Liver (tissue), 9 donors: ENCODE data around the gene NME4. TPM values are rescaled to one million over a fixed set of nuclear protein-coding genes. Genes with fewer than 3 reads are reported as not detected.

Source experiments
- DNase-seq: peaks from one replicate; pipeline ENCODE4 v3.0.0-alpha.2; 2017; ENCODE audit warnings: low spot score
- H3K27ac ChIP-seq, 2 donors: one replicate each; pipeline ENCODE4 v1.7.0; 2013; ENCODE audit warnings: inconsistent platforms in 2 of 2, low read length in 2 of 2, control low read depth in 1 of 2, low read depth in 1 of 2, mild to moderate bottlenecking in 1 of 2
- H3K27me3 ChIP-seq, 4 donors: one replicate each; pipeline versions ENCODE4 v1.6.1 to v1.7.0; 2013; ENCODE audit warnings: low read length in 3 of 4, inconsistent platforms in 1 of 4, mild to moderate bottlenecking in 1 of 4, moderate library complexity in 1 of 4; ENCODE audit not compliant: control insufficient read depth in 4 of 4, insufficient read depth in 4 of 4
- H3K36me3 ChIP-seq, 4 donors: one replicate each; pipeline versions ENCODE4 v1.6.1 to v1.7.0; 2013; ENCODE audit warnings: low read length in 3 of 4, mild to moderate bottlenecking in 3 of 4, low read depth in 1 of 4, moderate library complexity in 1 of 4; ENCODE audit not compliant: control insufficient read depth in 4 of 4, insufficient read depth in 3 of 4
- H3K4me1 ChIP-seq, 4 donors: one replicate each; pipeline versions ENCODE4 v1.6.1 to v1.7.0; 2013; ENCODE audit warnings: low read length in 3 of 4, mild to moderate bottlenecking in 3 of 4, moderate library complexity in 1 of 4; ENCODE audit not compliant: control insufficient read depth in 4 of 4, insufficient read depth in 4 of 4
- H3K4me3 ChIP-seq, 3 donors: one replicate each; pipeline versions ENCODE4 v1.6.1 to v1.7.0; 2013; ENCODE audit warnings: low read length in 3 of 3, control low read depth in 1 of 3, low read depth in 1 of 3, mild to moderate bottlenecking in 1 of 3
- H3K9ac ChIP-seq, 2 donors: one replicate each; pipeline ENCODE4 v1.7.0; 2013; ENCODE audit warnings: low read length in 2 of 2, mild to moderate bottlenecking in 2 of 2, moderate library complexity in 2 of 2, control low read depth in 1 of 2, low read depth in 1 of 2
- H3K9me3 ChIP-seq, 4 donors: one replicate each; pipeline versions ENCODE4 v1.6.1 to v1.7.0; 2013; ENCODE audit warnings: low read length in 3 of 4; ENCODE audit not compliant: control insufficient read depth in 4 of 4
- FOXA1 ChIP-seq: IDR thresholded peaks from 2 replicates; pipeline ENCODE4 v1.6.1; 2016; ENCODE audit warnings: antibody characterized with exemption
- FOXA2 ChIP-seq: IDR thresholded peaks from 2 replicates; pipeline ENCODE4 v1.6.1; 2016; ENCODE audit warnings: antibody characterized with exemption
- GABPA ChIP-seq, 2 donors: IDR thresholded peaks in 1 of 2; conservative IDR thresholded peaks in 1 of 2; 2 replicates each; pipeline ENCODE4 v1.6.1; 2016; ENCODE audit warnings: antibody characterized with exemption in 2 of 2, mild to moderate bottlenecking in 1 of 2, moderate library complexity in 1 of 2
- HNF4G ChIP-seq: IDR thresholded peaks from 2 replicates; pipeline ENCODE4 v1.6.1; 2016; ENCODE audit warnings: antibody characterized with exemption
- JUND ChIP-seq, 2 donors: IDR thresholded peaks; 2 replicates each; pipeline ENCODE4 v1.6.1; 2016; ENCODE audit warnings: antibody characterized with exemption in 2 of 2
- NR2F2 ChIP-seq: IDR thresholded peaks from 2 replicates; pipeline ENCODE4 v1.6.1; 2016; ENCODE audit warnings: antibody characterized with exemption
- RAD21 ChIP-seq, 2 donors: IDR thresholded peaks; 2 replicates each; pipeline ENCODE4 v1.6.1; 2016; ENCODE audit warnings: antibody characterized with exemption in 2 of 2, mild to moderate bottlenecking in 2 of 2
- SP1 ChIP-seq: IDR thresholded peaks from 2 replicates; pipeline ENCODE4 v1.6.1; 2018; ENCODE audit warnings: antibody characterized with exemption, mild to moderate bottlenecking
- YY1 ChIP-seq: IDR thresholded peaks from 2 replicates; pipeline ENCODE4 v1.6.1; 2016; ENCODE audit warnings: antibody characterized with exemption, mild to moderate bottlenecking
- WGBS: extraction: QIAGEN DNeasy Blood & Tissue Kit; methylation state at CpG from one replicate; pipeline ENCODE4 v1.1.7; 2013; 5-methylcytosine and 5-hydroxymethylcytosine counted together
- polyA plus RNA-seq, 2 donors: library from polyadenylated mRNA; stranded (reverse) in 1 of 2; unstranded in 1 of 2; fragments of 200-250 nt in 1 of 2; fragments of >200 nt in 1 of 2; fragmentation: Nextera tagmentation in 1 of 2; extraction: Ambion mirVana in 1 of 2; gene quantifications; one replicate each; pipeline versions ENCODE4 v1.2.1 to v1.2.3, GENCODE V29; 2013 to 2015
- total RNA-seq, 2 donors: library from RNA; depleted of rRNA; stranded (reverse); fragments of >200 nt; gene quantifications; one replicate each; pipeline ENCODE4 v1.2.3, GENCODE V29; 2014
- TF ChIP-seq, protein P1 (sequence below): IDR thresholded peaks from 2 replicates; pipeline ENCODE4 v1.6.1; 2016; ENCODE audit warnings: antibody characterized with exemption, mild to moderate bottlenecking
- TF ChIP-seq, protein P2 (sequence below): fragments of 150-350 bp; IDR thresholded peaks from 2 replicates; pipeline ENCODE4 v1.5.1; 2017; ENCODE audit warnings: improper control_type of control experiment, low read depth, low read length; ENCODE audit not compliant: missing input control
- TF ChIP-seq, protein P3 (sequence below): IDR thresholded peaks from 2 replicates; pipeline ENCODE4 v1.6.1; 2016; ENCODE audit warnings: antibody characterized with exemption
- TF ChIP-seq, protein P4 (sequence below): IDR thresholded peaks from 2 replicates; pipeline ENCODE4 v1.6.1; 2016; ENCODE audit warnings: antibody characterized with exemption
- donor health status: healthy.
- donor health status: healthy.
- donor health status: healthy.
- donor health status: healthy.
- donor health status: healthy.

NME4 gene
- total and polyA plus RNA-seq, 4 donors = 39.2 to 118 (median 83.9) TPM

DNA sequence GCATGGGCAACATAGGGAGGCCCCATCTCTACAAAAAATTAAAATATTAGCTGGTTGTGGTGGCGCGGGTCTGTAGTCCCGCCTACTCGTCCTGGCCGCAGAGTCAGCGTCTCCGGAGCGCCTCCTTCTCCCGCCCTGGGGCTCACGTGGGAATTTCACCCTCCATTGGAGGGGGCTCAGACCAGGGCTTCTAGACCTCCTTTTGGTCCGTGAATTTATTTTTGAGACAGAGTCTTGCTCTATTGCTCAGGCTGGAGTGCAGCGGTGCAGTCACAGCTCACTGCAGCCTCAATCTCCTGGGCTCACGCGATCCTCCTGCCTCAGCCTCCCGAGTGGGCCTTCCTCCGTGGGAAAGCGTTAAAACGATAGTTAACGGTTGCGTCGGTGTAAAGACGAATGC lies 394 bp upstream of the NME4 start:
- Histone ChIP-seq H3K27me3 (no peaks in the 10 kb centered on the region), H3K9ac (peak overlapping the region in 1 of 2 donors; percentile 6), H3K4me3 (peak overlapping the region in 2 of 3 donors; percentile 43 to 78), H3K9me3 (no peaks in the 10 kb centered on the region), H3K4me1 (peaks cover 3 to 29% (median 16%) of the 10 kb centered on the region in 4 donors), H3K27ac (peak overlapping the region; percentile 48 to 54), H3K36me3 (no peaks in the 10 kb centered on the region)
- TF ChIP-seq HNF4G (no peak), RAD21 (IDR thresholded peaks at IDR 0.05) (no peak), NR2F2 (no peak), JUND (IDR thresholded peaks at IDR 0.05) (no peak), SP1 (no peak), YY1 (no peak), FOXA2 (no peak), GABPA (IDR thresholded peaks at IDR 0.05 in 1 of 2, conservative IDR thresholded peaks at IDR 0.05 in 1 of 2) (no peak), FOXA1 (no peak)
- TF ChIP-seq, protein P1, sequence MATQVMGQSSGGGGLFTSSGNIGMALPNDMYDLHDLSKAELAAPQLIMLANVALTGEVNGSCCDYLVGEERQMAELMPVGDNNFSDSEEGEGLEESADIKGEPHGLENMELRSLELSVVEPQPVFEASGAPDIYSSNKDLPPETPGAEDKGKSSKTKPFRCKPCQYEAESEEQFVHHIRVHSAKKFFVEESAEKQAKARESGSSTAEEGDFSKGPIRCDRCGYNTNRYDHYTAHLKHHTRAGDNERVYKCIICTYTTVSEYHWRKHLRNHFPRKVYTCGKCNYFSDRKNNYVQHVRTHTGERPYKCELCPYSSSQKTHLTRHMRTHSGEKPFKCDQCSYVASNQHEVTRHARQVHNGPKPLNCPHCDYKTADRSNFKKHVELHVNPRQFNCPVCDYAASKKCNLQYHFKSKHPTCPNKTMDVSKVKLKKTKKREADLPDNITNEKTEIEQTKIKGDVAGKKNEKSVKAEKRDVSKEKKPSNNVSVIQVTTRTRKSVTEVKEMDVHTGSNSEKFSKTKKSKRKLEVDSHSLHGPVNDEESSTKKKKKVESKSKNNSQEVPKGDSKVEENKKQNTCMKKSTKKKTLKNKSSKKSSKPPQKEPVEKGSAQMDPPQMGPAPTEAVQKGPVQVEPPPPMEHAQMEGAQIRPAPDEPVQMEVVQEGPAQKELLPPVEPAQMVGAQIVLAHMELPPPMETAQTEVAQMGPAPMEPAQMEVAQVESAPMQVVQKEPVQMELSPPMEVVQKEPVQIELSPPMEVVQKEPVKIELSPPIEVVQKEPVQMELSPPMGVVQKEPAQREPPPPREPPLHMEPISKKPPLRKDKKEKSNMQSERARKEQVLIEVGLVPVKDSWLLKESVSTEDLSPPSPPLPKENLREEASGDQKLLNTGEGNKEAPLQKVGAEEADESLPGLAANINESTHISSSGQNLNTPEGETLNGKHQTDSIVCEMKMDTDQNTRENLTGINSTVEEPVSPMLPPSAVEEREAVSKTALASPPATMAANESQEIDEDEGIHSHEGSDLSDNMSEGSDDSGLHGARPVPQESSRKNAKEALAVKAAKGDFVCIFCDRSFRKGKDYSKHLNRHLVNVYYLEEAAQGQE = no peak
- TF ChIP-seq, protein P2, sequence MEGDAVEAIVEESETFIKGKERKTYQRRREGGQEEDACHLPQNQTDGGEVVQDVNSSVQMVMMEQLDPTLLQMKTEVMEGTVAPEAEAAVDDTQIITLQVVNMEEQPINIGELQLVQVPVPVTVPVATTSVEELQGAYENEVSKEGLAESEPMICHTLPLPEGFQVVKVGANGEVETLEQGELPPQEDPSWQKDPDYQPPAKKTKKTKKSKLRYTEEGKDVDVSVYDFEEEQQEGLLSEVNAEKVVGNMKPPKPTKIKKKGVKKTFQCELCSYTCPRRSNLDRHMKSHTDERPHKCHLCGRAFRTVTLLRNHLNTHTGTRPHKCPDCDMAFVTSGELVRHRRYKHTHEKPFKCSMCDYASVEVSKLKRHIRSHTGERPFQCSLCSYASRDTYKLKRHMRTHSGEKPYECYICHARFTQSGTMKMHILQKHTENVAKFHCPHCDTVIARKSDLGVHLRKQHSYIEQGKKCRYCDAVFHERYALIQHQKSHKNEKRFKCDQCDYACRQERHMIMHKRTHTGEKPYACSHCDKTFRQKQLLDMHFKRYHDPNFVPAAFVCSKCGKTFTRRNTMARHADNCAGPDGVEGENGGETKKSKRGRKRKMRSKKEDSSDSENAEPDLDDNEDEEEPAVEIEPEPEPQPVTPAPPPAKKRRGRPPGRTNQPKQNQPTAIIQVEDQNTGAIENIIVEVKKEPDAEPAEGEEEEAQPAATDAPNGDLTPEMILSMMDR = no peak
- TF ChIP-seq, protein P3, sequence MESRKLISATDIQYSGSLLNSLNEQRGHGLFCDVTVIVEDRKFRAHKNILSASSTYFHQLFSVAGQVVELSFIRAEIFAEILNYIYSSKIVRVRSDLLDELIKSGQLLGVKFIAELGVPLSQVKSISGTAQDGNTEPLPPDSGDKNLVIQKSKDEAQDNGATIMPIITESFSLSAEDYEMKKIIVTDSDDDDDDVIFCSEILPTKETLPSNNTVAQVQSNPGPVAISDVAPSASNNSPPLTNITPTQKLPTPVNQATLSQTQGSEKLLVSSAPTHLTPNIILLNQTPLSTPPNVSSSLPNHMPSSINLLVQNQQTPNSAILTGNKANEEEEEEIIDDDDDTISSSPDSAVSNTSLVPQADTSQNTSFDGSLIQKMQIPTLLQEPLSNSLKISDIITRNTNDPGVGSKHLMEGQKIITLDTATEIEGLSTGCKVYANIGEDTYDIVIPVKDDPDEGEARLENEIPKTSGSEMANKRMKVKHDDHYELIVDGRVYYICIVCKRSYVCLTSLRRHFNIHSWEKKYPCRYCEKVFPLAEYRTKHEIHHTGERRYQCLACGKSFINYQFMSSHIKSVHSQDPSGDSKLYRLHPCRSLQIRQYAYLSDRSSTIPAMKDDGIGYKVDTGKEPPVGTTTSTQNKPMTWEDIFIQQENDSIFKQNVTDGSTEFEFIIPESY = no peak
- TF ChIP-seq, protein P4, sequence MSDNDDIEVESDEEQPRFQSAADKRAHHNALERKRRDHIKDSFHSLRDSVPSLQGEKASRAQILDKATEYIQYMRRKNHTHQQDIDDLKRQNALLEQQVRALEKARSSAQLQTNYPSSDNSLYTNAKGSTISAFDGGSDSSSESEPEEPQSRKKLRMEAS = no peak
- DNase-seq = peak; percentile 52
- WGBS = 21% methylated on average over 22 of the region's 22 CpGs

DNA sequence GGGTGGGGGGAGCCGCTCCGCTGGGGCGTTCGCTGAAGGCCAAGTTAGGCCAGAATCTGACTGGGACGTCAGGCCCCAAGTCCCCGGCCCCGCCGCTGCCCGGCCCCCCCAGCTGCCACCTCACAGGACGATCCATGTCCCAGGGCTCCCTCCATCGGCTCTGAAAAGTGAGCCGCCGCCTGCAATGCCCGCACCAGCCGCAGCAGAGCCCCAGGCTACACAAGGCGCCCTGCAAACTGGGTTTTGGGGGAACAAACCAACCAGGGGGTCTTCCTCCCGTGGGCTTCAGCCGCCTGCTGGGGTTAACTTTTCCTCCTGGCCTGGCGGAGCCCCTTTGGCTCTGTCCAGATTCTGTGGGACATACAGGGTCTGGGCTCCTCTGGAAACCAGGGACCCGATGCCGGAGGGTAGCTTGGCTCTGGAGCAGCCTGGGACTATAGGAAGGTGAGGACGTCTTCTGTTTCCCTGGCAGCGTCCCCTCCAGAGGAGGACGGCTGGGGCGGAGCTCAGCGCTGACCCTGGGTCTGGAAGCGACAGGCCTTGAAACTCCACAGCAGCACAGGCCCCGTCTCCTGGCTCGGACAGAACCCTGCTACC lies 835 bp downstream of the NME4 start:
- Histone ChIP-seq H3K4me1 (peaks cover 3 to 32% (median 16%) of the 10 kb centered on the region in 4 donors), H3K9me3 (no peaks in the 10 kb centered on the region), H3K27ac (peak overlapping the region; percentile 13 to 54), H3K9ac (peak overlapping the region in 1 of 2 donors; percentile 25), H3K36me3 (no peaks in the 10 kb centered on the region), H3K4me3 (peak overlapping the region in 1 of 3 donors; percentile 78), H3K27me3 (no peaks in the 10 kb centered on the region)
- DNase-seq = peak; percentile 56
- WGBS = 33% methylated on average over 29 of the region's 29 CpGs
- peak in 1 of 2 donors; percentile 55 for TF ChIP-seq RAD21 (IDR thresholded peaks at IDR 0.05)
- no peak for TF ChIP-seq SP1
- TF ChIP-seq, protein P2 = peak; percentile 49
